Right lobe of liver (tissue), 4 donors: ENCODE measurements around the gene SAMHD1.

Experiments
- CTCF ChIP-seq, 4 donors: fragments of 200-600 bp in 3 of 4; fragments of 450-650 bp in 1 of 4; IDR thresholded peaks; one replicate each; pipeline versions ENCODE4 v1.5.1 to v1.8.0; 2016 to 2022; ENCODE audit warnings: antibody characterized with exemption in 4 of 4, mild to moderate bottlenecking in 2 of 4
- POLR2A ChIP-seq: fragments of 450-650 bp; IDR thresholded peaks from one replicate; pipeline ENCODE4 v1.6.1; 2017; ENCODE audit warnings: antibody characterized with exemption, mild to moderate bottlenecking
- donor health status: DM: no; HTN: no; CAD: no.
- donor health status: DM: no; HTN: no; CAD: no.
- donor health status: DM: no; HTN: yes; CAD: no.

GRCh38 chr20:36974660-36975059, 23.2 kb upstream of the SAMHD1 start:
- TF ChIP-seq CTCF (IDR thresholded peaks at IDR 0.05) = no peak
- TF ChIP-seq POLR2A = no peak
